GM21619 (cell line): ENCODE results near the gene CYP51A1.
A peak's percentile ranks its signal among the peaks of the same experiment; 100 is the strongest.
"Not testable (repeated sequence)": the region's sequence is repeated elsewhere in the genome, so short reads cannot be mapped to it uniquely, and the experiment has no call there.

Experiments used
- ATAC-seq: cut with Tn5 transposase; IDR thresholded peaks from one replicate; pipeline ENCODE4 v1.9.1; 2021; ENCODE audit not compliant: unreplicated experiment

Gene CYP51A1

GRCh38 chr7:92134271-92135051 lies at the start of gene CYP51A1:
Gene CYP51A1 (minus strand): TSS chr7:92134477. CDS start chr7:92134364, 113 bp downstream.
- ATAC-seq: peak; percentile 87

GRCh38 chr7:92178928-92179924 lies 44.9 kb upstream of the CYP51A1 start, which contains the start of gene LRRD1:
Gene LRRD1 (minus strand): TSS chr7:92179142. CDS start chr7:92165202, 13,940 bp downstream.
- peak; percentile 100 for ATAC-seq

GRCh38 chr7:92177362-92177761 lies 43.1 kb upstream of the CYP51A1 start:
- no peak for ATAC-seq

DNA sequence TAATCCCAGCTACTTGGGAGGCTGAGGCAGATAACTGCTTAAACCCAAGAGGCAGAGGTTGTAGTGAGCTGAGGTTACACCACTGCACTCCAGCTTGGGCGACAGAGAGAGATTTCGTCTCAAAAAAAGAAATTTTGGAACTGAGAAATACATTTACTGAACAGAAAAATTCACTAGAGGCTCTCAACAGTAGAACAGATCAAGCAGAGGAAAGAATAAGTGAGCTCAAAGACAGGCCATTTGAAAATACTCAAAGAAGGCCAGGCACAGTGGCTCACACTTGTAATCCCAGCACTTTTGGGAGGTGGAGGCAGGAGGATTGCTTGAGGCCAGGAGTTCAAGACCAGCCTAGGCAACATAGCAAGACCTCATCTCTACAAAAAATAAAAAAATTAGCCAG lies 35.3 kb upstream of the CYP51A1 start:
- ATAC-seq: not testable (repeated sequence)

DNA sequence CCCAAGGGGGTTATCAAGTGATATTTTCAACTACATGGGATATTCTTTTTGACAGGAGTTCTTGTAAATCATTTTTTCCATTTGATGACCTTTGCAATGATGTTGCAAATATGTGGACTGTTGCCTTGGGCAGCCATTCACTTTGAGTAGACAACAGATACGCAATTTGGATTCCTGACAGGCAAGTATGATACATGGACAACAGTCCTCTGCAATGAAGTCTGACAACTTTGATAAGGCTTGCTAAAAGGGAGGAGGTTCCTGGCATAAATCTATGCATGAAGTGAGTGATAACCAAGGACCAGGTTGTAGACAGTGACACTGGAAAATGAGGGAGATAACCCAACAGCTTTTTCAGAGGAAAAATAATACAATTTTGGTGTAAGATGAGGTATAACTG lies 27.0 kb upstream of the CYP51A1 start:
- ATAC-seq: no peak

GRCh38 chr7:92158660-92159575 lies 24.6 kb upstream of the CYP51A1 start:
- ATAC-seq: peak; percentile 86

GRCh38 chr7:92156990-92157389 lies 22.7 kb upstream of the CYP51A1 start:
- no peak for ATAC-seq

DNA sequence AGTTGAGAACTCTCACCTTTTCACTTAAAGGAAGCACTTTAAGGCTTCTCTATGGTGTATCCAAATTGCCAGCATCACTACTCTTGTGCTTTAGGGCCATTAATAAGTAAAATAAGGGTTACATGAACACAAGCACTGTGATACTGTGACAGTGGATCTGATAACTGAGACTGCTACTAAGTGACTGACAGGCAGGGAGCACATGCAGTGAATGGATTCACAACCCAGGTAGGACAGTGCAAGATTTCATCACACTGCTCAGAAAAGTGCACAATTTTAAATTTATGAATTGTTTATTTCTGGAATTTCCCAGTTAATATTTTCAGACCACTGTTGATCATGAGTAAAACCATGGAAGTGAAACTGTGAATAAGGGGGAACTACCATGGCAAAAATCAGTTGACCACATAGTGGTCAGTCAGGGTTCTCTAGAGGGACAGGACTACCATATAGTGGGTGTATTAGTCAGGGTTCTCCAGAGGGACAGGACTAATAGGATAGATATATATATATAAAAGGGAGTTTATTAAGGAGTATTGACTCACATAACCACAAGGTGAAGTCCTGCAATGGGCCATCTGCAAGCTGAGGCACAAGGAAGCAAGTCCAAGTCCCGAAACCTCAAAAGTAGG lies 20.9 kb upstream of the CYP51A1 start:
- ATAC-seq: no peak

DNA sequence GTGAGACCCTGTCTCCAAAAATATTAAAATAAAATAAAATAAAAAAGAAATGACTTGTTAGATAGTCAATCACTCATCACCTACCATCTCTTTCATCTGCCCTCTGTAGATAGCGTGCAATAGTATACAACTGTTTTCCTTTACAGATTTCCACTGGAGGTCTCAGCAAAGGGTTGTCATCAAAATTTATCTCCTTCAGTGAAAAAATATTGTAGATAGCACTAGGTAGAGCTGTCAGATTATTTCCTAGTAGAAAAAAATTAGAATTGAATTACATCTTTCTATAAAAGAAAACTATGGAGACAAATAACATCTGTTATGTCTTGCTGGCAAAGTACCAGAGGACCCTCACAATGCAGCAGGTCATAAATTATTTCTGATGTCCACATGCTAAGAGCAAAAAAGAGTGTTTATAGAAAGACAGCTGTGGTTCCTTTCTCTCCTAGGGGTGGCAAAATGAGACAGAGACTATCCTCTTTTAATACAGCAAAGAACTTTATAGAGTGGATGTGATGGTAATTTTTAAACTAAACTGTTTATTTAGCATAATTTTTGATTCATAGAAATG lies 16.3 kb upstream of the CYP51A1 start:
- ATAC-seq: no peak

DNA sequence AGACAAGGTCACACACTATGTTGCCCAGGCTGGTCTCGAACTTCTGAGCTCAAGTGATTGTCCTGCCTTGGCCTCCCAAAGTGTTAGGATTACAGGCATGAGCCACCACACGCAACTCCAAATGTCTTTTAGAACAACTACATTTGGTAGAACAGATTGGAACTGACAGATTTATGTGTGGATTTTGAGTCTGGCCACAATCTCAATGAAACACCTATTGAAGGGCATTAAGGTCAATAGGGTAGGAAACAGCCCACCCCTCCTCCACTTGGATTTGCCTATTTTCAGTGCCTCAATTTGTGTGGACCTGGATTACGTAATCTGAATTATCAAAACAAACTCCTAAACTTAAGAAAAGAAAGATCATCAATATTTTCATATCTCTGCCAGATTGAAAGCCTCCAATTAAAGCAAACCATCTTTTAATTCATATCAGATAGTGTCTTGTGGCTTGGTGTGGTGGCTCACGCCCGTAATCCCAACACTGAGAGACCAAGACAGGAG lies 15.5 kb upstream of the CYP51A1 start:
- no peak for ATAC-seq

DNA sequence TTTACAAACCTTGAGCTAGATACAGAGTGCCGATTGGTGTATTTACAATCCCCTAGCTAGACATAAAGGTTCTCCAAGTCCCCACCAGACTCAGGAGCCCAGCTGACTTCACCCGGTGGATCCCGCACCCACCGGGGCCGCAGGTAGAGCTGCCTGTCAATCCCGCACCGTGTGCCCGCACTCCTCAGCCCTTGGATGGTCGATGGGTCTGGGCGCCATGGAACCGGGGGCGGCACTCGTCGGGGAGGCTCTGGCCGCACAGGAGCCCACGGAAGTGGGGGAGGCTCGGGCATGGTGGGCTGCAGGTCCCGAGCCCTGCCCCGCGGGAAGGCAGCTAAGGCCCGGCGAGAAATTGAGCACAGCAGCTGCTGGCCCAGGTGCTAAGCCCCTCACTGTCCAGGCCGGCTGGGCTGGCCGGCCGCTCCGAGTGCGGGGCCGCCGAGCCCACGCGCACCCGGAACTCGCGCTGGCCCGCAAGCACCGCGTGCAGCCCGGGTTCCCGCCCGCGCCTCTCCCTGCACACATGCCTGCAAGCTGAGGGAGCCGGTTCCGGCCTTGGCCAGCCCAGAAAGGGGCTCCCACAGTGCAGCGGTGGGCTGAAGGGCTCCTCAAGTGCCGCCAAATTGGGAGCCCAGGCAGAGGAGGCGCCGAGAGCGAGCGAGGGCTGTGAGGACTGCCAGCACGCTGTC lies 9.1 kb upstream of the CYP51A1 start:
- not testable (repeated sequence) for ATAC-seq

DNA sequence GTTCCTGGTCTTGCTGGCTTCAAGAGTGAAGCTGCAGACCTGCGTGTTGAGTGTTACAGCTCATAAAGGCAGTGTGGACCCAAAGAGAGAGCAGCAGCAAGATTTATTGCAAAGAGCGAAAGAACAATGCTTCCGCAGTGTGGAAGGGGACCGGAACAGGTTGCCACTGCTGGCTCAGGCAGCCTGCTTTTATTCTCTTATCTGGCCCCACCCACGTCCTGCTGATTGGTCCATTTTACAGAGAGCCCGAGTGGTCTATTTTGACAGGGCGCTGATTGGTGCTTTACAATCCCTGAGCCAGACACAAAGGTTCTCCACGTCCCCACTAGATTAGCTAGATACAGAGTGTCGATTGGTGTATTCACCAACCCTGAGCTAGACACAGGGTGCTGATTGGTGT lies 8.5 kb upstream of the CYP51A1 start:
- not testable (repeated sequence) for ATAC-seq

DNA sequence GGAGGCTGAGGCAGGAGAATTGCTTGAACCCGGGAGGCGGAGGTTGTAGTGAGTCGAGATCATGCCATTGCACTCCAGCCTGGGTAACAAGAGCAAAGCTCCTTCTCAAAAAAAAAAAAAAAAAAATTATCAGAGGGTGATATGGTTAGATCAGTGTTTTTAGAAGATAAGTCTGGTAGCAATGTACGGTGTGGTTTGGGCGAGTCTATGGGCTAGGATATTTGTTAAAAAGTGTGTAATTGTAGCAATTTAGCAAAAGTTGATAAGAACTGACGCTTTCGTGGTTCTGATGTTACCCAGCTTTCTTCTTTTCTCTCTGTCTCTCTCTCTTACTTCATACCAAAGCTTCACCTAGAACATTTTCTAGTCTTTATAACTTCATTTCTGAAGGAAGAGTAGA lies 6.9 kb upstream of the CYP51A1 start:
- ATAC-seq: no peak

- ATAC-seq: no peak
These were observed 3.3 kb upstream of the CYP51A1 start for GRCh38 chr7:92137557-92137956.

GRCh38 chr7:92135052-92135889 lies 994 bp upstream of the CYP51A1 start:
- ATAC-seq: peak; percentile 3

DNA sequence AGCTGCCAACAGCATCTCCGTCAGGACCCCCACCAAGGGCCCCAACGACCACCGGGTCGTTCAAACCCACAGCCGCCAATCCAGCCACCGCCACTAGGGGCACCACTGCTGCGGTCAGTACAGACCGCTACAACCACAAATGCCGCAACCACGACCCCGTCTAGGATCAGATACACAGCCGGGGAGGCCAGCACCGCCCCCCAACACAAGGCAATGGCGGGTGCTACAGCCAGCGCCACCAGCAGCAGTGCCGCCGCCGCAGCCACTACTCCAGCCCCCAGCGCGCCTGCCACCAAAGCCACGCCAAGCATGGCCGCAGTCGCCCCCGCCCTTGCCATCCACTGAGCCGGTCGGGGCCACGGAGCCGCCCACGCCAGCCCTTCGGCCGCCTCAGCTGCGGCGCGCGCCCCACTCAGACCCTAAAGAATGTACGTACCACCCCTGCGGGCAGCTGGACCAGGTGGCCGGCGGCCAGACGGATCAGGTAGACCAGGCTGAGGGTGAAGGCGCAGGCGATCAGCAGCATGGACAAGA lies 473 bp downstream of the CYP51A1 start:
- peak; percentile 25 for ATAC-seq

DNA sequence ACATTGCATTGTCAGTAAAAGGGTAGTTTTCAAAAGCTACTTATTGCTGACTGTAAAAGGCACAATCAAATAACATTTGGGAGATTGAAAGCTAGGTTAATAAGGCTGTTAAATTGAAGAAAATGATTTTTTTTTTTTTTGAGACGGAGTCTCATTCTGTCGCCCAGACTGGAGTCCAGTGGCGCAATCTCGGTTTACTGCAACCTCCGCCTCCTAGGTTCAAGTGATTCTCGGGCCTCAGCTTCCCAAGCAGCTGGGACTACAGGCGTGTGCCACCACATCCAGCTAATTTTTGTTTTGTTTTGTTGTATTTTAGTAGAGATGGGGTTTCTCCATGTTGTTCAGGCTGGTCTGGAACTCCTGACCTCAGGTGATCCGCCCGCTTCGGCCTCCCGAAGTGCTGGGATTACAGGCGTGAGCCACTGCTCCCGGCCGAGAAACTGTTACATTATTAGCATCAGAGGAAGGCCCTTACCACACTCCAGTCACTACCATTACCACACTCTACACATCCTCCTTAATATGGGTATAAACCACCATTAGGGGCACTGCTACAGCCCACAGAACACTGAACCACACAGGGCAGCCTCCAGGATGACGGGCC lies 1.0 kb downstream of the CYP51A1 start:
- peak; percentile 16 for ATAC-seq
